H1 (cell line): ENCODE data around the gene GREM2. TPM values are rescaled to one million over a fixed set of nuclear protein-coding genes. Genes with fewer than 3 reads are reported as not detected.

Source experiments
- ASH2L ChIP-seq: fragments of 200-600, 300-600 bp; sonication (generic); IDR thresholded peaks from one replicate; pipeline ENCODE4 v1.7.1; 2017; ENCODE audit warnings: low read length
- ATF2 ChIP-seq: IDR thresholded peaks from 2 replicates; pipeline ENCODE4 v1.6.1; 2012; ENCODE audit warnings: low read length, inconsistent platforms
- BACH1 ChIP-seq: IDR thresholded peaks from 2 replicates; pipeline ENCODE4 v1.6.1; 2012; ENCODE audit warnings: low read length, improper control_type of control experiment
- BRCA1 ChIP-seq: IDR thresholded peaks from 2 replicates; pipeline ENCODE4 v1.6.1; 2012; ENCODE audit warnings: low read depth, low read length, improper control_type of control experiment
- CBX8 ChIP-seq: fragments of 300-800, 300-1000 bp; sonication (generic); IDR thresholded peaks from 2 replicates; pipeline ENCODE4 v1.7.1; 2016; ENCODE audit warnings: low read depth, low read length, borderline replicate concordance
- CHD7 ChIP-seq: fragments of 300-600 bp; sonication (generic); IDR thresholded peaks from 2 replicates; pipeline ENCODE4 v1.7.1; 2012; ENCODE audit warnings: low read length, moderate library complexity, mild to moderate bottlenecking, inconsistent platforms; ENCODE audit not compliant: insufficient replicate concordance
- NRF1 ChIP-seq: IDR thresholded peaks from 2 replicates; pipeline ENCODE4 v1.6.1; 2011; ENCODE audit warnings: mild to moderate bottlenecking, low read depth, low read length, improper control_type of control experiment
- SUZ12 ChIP-seq: fragments of 200-600 bp; sonication (generic); IDR thresholded peaks from 2 replicates; pipeline ENCODE4 v1.6.1; 2012; ENCODE audit warnings: mild to moderate bottlenecking, inconsistent platforms, low read length, moderate library complexity, mixed read lengths
- TAF1 ChIP-seq: IDR thresholded peaks from 2 replicates; pipeline ENCODE4 v1.6.1; 2011; ENCODE audit warnings: mild to moderate bottlenecking, low read depth, low read length
- USF2 ChIP-seq: IDR thresholded peaks from 2 replicates; pipeline ENCODE4 v1.6.1; 2011; ENCODE audit warnings: low read length, improper control_type of control experiment
- polyA plus RNA-seq, 7 experiments: library from polyadenylated mRNA; depleted of rRNA in 3 of 7; stranded (reverse) in 5 of 7; unstranded in 2 of 7; fragments of >200 nt in 5 of 7; fragments of 200-250 nt in 2 of 7; gene quantifications; 1 replicate in 5 of 7; 2 replicates in 1 of 7; 4 replicates in 1 of 7; pipeline versions ENCODE4 v1.2.1 to v1.2.3, GENCODE V29; 2011 to 2013; ENCODE audit warnings: missing spikeins in 2 of 7, mixed read lengths in 2 of 7
- total RNA-seq: library from RNA; stranded (reverse); fragmentation: NEBNext Ultra II Directional; extraction: Animal tissue kit (Norgen Biotek cat#: 25700); gene quantifications from 2 replicates; pipeline ENCODE4 v1.2.1, GENCODE V29; 2021

GREM2 gene
- total and polyA plus RNA-seq, 2 of the 8 experiments (the other 6 are each of a cell fraction or from before 2014, with no cell fraction given): 0.05 TPM; not detected in 1

GRCh38 chr1:240612811-240613210 is 856 bp upstream of the GREM2 start (continued):
- TF ChIP-seq CHD7 (no peak), ASH2L (no peak), BACH1 (no peak), ATF2 (no peak), CBX8 (no peak), SUZ12 (no peak), NRF1 (no peak), TAF1 (no peak), USF2 (no peak), BRCA1 (no peak)
